GM18507 (cell line): ENCODE measurements around the gene PAWR.
"Not testable (repeated sequence)": the region's sequence is repeated elsewhere in the genome, so short reads cannot be mapped to it uniquely, and the experiment has no call there.

Experiments
- DNase-seq: peaks from one replicate; pipeline ENCODE4 v3.0.0; 2011; ENCODE audit warnings: low read depth; ENCODE audit not compliant: insufficient read length; ENCODE audit errors: extremely low spot score
- FAIRE-seq: peaks from 2 replicates; lab custom pipeline; 2011; peaks lifted over from hg19 to GRCh38; lab: Jason Lieb, UNC

Gene PAWR

GRCh38 chr12:79688376-79689060 lies 2.2 kb downstream of the PAWR start:
- no peak for DNase-seq
- peak; percentile 84 for FAIRE-seq

GRCh38 chr12:79687711-79688260 lies 3.0 kb downstream of the PAWR start:
- DNase-seq (no peak), FAIRE-seq (no peak)

- DNase-seq (no peak), FAIRE-seq (no peak)
These were observed 4.6 kb downstream of the PAWR start for GRCh38 chr12:79686171-79686570.

GRCh38 chr12:79685068-79685467 lies 5.7 kb downstream of the PAWR start:
- no peak for DNase-seq
- no peak for FAIRE-seq

GRCh38 chr12:79684338-79684737 lies 6.4 kb downstream of the PAWR start:
- not testable (repeated sequence) for FAIRE-seq, DNase-seq

GRCh38 chr12:79682593-79682992 lies 8.2 kb downstream of the PAWR start:
- no peak for DNase-seq
- no peak for FAIRE-seq

- no peak for FAIRE-seq
- no peak for DNase-seq
These were observed 9.7 kb downstream of the PAWR start for GRCh38 chr12:79681008-79681590.

- FAIRE-seq (no peak), DNase-seq (no peak)
These were observed 10.7 kb downstream of the PAWR start for GRCh38 chr12:79680051-79680450.

- no peak for DNase-seq
- FAIRE-seq, result no peak
These were observed 12.5 kb downstream of the PAWR start for GRCh38 chr12:79678306-79678705.

GRCh38 chr12:79677672-79678071 lies 13.1 kb downstream of the PAWR start:
- no peak for FAIRE-seq
- DNase-seq, result no peak

- FAIRE-seq (no peak), DNase-seq (no peak)
These were observed 14.2 kb downstream of the PAWR start for GRCh38 chr12:79676579-79676978.

GRCh38 chr12:79674629-79675028 lies 16.1 kb downstream of the PAWR start:
- FAIRE-seq (no peak), DNase-seq (no peak)

- DNase-seq (no peak), FAIRE-seq (no peak)
These were observed 17.4 kb downstream of the PAWR start for GRCh38 chr12:79673354-79673753.

- DNase-seq, result no peak
These were observed 22.7 kb downstream of the PAWR start for GRCh38 chr12:79668113-79668512.

GRCh38 chr12:79665212-79665887 lies 25.4 kb downstream of the PAWR start:
- DNase-seq (no peak), FAIRE-seq (peak; percentile 5)

More at GRCh38 chr12:79668113-79668512, 22.7 kb downstream of the PAWR start:
- FAIRE-seq, result no peak

- DNase-seq, result no peak
- no peak for FAIRE-seq
These were observed 26.2 kb downstream of the PAWR start for GRCh38 chr12:79664518-79664917.

- DNase-seq (no peak), FAIRE-seq (peak; percentile 56)
These were observed 28.5 kb downstream of the PAWR start for GRCh38 chr12:79662046-79662811.

GRCh38 chr12:79661629-79662028 lies 29.1 kb downstream of the PAWR start:
- DNase-seq (no peak), FAIRE-seq (no peak)

- FAIRE-seq, result no peak
These were observed 30.8 kb downstream of the PAWR start for GRCh38 chr12:79659961-79660431.

GRCh38 chr12:79658221-79658620 lies 32.5 kb downstream of the PAWR start:
- FAIRE-seq, result no peak
- no peak for DNase-seq

More at GRCh38 chr12:79659961-79660431, 30.8 kb downstream of the PAWR start:
- DNase-seq, result no peak
